Measurements from ENCODE around the gene SEMA5B.

- TF ChIP-seq, protein P1, sequence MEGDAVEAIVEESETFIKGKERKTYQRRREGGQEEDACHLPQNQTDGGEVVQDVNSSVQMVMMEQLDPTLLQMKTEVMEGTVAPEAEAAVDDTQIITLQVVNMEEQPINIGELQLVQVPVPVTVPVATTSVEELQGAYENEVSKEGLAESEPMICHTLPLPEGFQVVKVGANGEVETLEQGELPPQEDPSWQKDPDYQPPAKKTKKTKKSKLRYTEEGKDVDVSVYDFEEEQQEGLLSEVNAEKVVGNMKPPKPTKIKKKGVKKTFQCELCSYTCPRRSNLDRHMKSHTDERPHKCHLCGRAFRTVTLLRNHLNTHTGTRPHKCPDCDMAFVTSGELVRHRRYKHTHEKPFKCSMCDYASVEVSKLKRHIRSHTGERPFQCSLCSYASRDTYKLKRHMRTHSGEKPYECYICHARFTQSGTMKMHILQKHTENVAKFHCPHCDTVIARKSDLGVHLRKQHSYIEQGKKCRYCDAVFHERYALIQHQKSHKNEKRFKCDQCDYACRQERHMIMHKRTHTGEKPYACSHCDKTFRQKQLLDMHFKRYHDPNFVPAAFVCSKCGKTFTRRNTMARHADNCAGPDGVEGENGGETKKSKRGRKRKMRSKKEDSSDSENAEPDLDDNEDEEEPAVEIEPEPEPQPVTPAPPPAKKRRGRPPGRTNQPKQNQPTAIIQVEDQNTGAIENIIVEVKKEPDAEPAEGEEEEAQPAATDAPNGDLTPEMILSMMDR (IDR thresholded peaks at IDR 0.05) = no peak
- no peak for TF ChIP-seq ZFX (IDR thresholded peaks at IDR 0.05; ENCODE audit: borderline replicate concordance)
Observed at GRCh38 chr3:122987231-122987630, 40.3 kb downstream of the SEMA5B start.
